ENCODE data around the gene MMP24.
"Not testable (repeated sequence)": the region's sequence is repeated elsewhere in the genome, so short reads cannot be mapped to it uniquely, and the experiment has no call there.

MMP24 gene

DNA sequence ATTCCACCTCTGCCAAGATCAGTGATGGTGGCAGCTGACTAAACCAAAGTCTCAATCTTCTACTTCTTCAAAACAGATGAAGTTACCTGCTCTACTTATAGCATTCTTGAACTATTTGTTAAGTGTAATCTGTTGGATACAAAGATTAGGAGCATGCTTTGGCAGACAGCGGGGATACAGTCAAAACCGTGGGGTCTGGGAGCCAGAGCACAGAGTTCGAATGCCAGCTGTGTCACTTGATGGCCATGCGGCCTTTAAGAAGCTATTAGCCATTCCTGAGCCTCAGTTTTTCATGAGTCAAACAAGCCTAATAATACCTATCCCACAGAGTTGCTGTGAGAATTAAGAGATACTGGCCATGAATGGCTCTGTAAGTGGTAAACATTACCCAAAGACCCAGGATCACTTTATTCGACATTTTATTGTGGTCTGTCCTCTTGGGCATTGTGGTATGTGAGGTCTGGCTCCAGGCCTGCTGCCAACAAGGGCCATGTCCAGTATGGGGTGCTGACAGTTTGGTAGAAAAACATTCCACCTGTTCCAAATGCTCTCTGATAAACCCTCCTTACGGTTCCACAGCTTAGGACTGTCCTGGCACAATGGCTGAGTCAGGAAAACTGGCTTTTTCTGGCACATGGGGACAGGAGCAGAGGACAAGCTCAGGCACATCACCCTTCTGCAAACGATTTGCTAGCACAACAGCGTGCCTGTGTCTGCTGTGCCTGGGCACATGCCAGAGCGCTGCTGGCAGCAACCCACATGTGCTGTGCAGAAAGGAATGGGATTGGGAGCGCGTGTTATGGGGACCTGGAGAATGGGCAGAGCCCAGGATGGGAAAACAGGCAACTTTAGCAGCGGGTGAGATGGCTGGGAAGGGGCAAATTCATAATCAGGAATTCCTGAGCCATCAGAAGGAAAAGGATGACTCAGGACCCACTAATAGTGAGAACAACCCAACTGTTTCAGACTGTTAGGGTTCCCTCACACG lies 81.5 kb downstream of the MMP24 start:
- in situ Hi-C loops (cut with MboI; ENCODE audit: low pct_unique_long_range_greater_than_20kb, low sequenced_read_pairs, unreplicated experiment) = loop anchor here (10.0 kb wide), 1 partner anchor 137 kb away; no protein-coding TSS in a partner anchor
- DNase-seq (ENCODE audit: low spot score) = no peak
- TF ChIP-seq, protein P1, sequence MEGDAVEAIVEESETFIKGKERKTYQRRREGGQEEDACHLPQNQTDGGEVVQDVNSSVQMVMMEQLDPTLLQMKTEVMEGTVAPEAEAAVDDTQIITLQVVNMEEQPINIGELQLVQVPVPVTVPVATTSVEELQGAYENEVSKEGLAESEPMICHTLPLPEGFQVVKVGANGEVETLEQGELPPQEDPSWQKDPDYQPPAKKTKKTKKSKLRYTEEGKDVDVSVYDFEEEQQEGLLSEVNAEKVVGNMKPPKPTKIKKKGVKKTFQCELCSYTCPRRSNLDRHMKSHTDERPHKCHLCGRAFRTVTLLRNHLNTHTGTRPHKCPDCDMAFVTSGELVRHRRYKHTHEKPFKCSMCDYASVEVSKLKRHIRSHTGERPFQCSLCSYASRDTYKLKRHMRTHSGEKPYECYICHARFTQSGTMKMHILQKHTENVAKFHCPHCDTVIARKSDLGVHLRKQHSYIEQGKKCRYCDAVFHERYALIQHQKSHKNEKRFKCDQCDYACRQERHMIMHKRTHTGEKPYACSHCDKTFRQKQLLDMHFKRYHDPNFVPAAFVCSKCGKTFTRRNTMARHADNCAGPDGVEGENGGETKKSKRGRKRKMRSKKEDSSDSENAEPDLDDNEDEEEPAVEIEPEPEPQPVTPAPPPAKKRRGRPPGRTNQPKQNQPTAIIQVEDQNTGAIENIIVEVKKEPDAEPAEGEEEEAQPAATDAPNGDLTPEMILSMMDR (IDR thresholded peaks at IDR 0.05; ENCODE audit: extremely low read depth, insufficient read depth, missing control alignments) = no peak

DNA sequence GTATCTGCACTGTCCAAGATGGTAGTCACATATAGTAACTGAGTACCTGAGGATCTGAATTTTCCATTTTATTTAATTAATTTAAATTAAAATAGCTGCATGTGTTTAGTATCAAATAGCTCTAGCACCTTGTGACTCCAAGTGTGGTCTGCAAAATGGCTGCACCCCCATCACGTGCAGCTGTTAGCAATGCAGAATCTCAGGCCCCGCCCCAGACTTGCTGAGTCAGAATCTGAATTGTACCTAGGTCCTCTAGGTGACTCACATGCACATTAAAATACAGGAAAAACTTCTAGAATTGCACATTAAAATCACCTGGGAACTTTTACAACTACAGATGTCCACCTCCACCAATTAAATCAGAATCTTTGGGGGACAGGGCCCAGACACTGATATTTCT lies 84.9 kb downstream of the MMP24 start:
- in situ Hi-C loops (cut with MboI; ENCODE audit: low pct_unique_long_range_greater_than_20kb, low sequenced_read_pairs, unreplicated experiment) = no loop called here
- TF ChIP-seq, protein P1 (IDR thresholded peaks at IDR 0.05; ENCODE audit: extremely low read depth, insufficient read depth, missing control alignments) = no peak

DNA sequence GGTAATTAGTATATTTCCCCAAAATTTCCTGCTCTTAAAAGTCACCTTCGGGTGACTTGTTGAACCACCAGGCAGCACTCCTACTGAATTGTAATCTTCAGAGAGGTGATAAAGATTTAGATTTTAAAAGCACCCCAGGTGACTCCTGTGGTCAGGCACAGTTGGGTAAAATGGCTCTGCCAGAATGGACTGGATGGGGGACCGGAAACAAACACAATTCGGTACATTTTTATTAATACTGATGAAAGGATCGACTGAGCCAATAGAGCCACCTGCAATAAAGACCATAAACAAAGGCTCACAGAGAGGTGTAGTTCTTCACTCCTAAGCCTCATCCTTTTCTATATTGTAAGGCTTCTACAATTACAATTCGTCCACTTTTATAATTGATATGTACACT lies 85.3 kb downstream of the MMP24 start:
- TF ChIP-seq, protein P1 (IDR thresholded peaks at IDR 0.05; ENCODE audit: extremely low read depth, insufficient read depth, missing control alignments) = no peak
- DNase-seq (ENCODE audit: low spot score) = no peak
- in situ Hi-C loops (cut with MboI; ENCODE audit: low pct_unique_long_range_greater_than_20kb, low sequenced_read_pairs, unreplicated experiment) = no loop called here

More for the DNA sequence above, 84.9 kb downstream of the MMP24 start:
- no peak for DNase-seq (ENCODE audit: low spot score)

DNA sequence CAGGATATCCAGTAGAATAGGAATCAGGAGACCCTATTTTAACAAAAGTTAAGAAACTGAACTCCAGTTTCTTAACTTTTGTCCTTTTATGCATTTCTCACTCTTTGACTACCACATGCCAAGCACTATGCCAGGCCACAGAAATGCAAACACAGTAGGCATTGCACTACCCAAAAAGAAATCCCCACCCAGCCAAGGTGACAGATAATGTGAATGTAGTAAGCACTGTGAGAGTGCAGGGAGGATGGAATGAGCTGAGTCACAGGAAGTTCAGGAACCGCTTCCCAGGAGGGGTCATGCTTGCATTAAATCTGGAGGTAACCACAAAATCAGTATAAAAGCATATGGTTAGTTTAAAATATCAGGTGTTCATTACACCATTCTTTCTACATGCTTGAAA lies 85.8 kb downstream of the MMP24 start:
- TF ChIP-seq, protein P1 (IDR thresholded peaks at IDR 0.05; ENCODE audit: extremely low read depth, insufficient read depth, missing control alignments) = no peak
- in situ Hi-C loops (cut with MboI; ENCODE audit: low pct_unique_long_range_greater_than_20kb, low sequenced_read_pairs, unreplicated experiment) = no loop called here
- DNase-seq (ENCODE audit: low spot score) = no peak

DNA sequence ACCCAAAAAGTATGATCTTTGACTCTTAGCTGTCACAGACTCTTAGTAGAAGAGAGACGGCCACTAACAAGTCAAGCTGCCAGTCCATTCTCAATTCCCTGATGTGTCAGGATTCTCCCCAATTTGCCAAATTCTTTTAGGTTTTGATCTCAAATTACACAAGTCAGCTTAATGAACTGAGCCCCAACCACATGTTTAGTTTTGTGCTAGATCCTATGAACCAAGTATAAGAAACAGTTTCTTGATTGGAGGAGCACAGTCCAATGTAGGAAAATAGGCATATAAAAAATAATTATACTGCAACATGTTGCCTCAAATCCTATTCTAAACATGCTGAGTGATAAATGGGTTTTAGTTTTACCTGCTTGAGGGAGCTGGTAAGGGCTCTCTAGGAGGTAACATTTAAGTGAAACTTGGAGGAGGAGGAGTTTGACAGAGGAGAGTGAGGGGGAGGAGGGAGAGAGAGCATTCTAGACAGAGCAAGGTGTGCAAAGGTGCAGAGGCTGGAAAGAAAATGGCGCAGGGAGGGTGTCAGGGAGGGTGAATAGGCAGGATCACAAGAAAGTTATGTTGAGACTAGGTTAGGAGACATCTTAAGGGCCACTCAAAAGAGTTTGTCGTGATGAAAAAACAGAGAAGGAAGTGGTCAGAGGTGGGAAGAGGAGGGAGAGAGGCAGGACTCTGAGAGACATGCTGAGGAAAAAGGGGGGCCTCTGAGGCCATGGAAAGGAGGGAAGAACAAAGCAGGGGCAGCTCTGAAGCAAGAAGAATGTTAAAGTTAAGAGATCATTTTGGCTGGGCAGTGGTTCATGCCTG lies 88.5 kb downstream of the MMP24 start:
- no peak for DNase-seq (ENCODE audit: low spot score)
- TF ChIP-seq, protein P1 (IDR thresholded peaks at IDR 0.05; ENCODE audit: extremely low read depth, insufficient read depth, missing control alignments) = no peak
- in situ Hi-C loops (cut with MboI; ENCODE audit: low pct_unique_long_range_greater_than_20kb, low sequenced_read_pairs, unreplicated experiment) = no loop called here

DNA sequence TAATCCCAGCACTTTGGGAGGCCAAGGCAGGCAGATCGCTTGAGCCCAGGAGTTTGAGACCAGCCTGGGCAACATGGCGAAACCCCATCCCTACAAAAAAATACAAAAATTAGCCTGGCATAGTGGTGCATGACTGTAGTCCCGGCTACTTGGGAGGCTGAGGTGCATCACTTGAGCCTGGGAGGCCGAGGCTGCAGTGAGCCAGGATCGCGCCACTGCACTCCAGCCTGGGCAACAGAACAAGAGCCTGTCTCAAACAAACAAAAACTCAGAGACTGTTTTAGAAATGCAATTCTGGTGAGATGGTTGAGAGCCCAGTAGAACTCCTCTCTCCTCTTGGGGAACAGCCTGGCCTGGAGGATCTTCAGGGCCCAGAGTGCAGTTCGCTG lies 89.1 kb downstream of the MMP24 start:
- in situ Hi-C loops (cut with MboI; ENCODE audit: low pct_unique_long_range_greater_than_20kb, low sequenced_read_pairs, unreplicated experiment); DNase-seq (ENCODE audit: low spot score): not testable (repeated sequence)

Measured in GM13977 (cell line).